Daoy (cell line): ENCODE data around the gene SLC9A3. TPM values are rescaled to one million over a fixed set of nuclear protein-coding genes. Genes with fewer than 3 reads are reported as not detected.
"Not testable (repeated sequence)": the region's sequence is repeated elsewhere in the genome, so short reads cannot be mapped to it uniquely, and the experiment has no call there.

Source experiments
- DNase-seq: peaks from one replicate; pipeline ENCODE4 v3.0.0-alpha.2; 2015; ENCODE audit warnings: low read depth
- total RNA-seq: library from RNA; depleted of rRNA; stranded (reverse); fragments of >200 nt; shearing (Covaris generic); gene quantifications from 2 replicates; pipeline ENCODE4 v1.2.3, GENCODE V29; 2014

SLC9A3 gene
- total RNA-seq, 1 experiment from 2014 or later: 2.2 TPM

DNA sequence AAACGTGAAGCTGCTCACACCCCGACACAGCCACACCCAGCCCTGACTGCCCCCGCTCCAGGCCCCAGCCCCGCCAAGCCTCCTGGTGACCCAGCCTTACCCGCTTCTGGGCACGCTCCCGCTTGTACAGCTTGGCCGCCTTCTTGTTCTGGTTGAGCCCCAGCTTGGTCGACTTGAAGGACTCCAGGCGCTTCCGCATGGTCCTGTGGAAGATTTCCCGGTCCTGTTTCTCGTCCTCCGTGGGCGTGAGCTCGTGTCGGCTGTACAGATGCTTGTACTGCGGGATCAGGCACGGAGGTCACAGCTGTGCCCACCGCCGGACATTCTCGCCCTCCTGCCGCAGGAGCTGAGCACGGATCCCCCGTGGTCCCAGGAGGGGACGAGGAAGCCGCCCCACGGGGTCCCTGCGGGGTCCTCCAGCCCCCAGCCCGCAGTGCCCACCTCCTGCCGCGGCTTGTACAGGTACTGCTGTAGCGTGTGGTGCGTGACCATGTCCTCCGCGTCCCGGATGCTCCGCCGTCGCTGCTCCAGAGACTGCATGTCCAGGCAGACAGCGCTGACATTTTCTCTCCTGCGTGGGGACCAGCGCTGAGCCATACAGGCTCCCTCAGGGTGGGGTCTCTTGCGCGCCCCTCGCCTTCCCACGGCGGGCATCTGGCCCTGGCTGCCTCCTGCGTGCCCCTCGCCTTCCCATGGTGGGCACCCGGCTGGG, 48.0 kb downstream of the SLC9A3 start:
- no peak for DNase-seq

DNA sequence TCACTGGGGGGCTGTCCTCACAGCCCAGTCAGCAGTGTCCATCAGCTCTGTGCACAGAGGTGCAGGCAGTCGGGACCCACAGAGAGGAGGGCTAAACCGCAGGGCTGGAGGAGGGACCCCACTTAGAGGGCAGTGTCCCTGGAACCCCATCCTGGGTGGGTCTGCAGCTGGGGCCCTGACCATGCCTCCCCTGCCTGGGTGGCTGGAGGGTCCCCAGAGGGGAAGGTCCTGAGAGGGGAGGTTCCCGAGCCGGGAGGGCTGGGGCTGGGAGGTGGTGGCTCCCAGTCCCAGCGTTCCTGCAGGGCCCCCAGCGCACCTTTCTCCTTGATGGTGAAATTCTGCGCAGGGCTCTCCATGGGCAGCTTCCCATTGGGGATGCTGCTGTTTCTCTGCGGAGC, 48.5 kb downstream of the SLC9A3 start:
- DNase-seq: no peak

DNA sequence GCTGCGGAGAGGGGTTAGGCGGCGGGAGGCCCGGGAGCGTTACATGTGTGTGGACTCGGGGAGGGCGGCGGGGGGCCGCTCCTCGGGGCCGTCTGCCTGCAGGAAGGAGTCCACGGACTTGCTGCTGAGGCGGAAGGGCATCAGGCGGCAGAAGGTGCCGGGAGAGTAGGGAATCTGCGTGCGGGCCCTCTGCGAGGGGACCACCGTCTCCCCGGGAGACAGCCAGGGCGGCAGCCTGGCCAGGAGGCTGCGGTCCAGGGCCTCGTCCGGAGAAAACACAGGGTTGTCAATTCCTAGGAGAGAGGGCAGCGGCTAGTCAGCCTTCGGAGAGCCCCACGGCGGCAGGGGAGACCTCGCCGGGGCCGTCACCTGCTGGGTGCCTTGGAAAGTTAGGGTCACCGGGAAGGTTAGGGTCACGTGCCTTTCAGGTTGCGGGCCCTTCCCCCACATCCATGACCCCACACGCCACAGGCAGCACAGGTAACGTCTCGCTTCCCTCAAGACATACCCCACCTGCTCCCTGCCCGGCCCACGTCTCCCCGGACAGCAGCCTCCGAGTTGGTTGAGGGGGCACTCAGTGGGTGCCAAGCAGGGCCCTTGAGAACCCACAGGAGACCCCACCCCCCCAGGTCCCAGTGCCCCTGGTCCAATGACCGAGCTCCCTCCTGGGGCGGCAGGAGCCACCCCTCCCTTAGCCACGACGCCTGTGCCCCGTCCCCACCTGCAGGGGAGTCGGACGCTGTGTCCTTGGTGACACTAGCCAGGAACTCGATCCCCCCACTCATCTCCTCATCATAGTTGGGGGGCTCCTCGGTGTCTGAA, 49.2 kb downstream of the SLC9A3 start:
- DNase-seq: no peak

DNA sequence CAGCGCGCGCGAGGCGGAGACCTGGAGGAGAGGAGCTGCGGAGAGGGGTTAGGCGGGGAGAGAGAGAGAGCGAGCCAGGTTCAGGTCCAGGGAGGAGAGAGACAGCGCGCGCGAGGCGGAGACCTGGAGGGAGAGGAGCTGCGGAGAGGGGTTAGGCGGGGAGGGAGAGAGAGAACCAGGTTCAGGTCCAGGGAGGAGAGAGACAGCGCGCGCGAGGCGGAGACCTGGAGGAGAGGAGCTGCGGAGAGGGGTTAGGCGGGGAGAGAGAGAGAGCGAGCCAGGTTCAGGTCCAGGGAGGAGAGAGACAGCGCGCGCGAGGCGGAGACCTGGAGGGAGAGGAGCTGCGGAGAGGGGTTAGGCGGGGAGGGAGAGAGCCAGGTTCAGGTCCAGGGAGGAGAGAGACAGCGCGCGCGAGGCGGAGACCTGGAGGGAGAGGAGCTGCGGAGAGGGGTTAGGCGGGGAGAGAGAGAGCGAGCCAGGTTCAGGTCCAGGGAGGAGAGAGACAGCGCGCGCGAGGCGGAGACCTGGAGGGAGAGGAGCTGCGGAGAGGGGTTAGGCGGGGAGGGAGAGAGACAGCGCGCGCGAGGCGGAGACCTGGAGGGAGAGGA, 49.9 kb downstream of the SLC9A3 start:
- not testable (repeated sequence) for DNase-seq

DNA sequence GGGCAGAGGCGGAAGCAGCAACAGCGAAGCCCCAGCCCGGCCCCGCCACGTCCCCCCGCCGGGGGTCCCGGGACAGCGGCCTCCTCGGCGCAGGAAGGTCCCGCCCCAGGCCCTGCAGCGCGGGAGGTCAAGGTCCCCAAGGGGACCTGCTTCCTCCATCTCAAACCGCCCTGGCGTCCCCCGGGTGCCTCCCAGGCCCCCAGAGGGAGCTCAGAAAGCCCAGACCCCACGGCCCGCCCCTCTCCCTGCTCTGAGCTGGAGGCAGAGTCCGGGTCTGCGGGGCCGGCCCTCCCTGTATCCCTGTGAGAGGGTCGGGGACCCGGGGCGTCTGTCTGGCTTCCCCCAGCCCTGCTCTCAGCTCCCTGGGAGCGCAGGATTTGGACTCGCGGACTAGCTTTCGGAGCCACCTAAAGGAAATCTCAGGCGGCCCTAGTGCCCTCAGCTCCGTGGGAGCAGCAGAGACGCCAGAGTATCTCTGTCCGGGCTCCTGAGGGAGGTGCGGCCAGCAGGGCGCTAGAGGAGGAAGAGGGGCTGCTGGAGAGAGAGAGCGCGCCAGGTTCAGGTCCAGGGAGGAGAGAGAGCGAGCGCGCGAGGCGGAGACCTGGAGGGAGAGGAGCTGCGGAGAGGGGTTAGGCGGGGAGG, 50.6 kb downstream of the SLC9A3 start:
- DNase-seq: peak; percentile 57

DNA sequence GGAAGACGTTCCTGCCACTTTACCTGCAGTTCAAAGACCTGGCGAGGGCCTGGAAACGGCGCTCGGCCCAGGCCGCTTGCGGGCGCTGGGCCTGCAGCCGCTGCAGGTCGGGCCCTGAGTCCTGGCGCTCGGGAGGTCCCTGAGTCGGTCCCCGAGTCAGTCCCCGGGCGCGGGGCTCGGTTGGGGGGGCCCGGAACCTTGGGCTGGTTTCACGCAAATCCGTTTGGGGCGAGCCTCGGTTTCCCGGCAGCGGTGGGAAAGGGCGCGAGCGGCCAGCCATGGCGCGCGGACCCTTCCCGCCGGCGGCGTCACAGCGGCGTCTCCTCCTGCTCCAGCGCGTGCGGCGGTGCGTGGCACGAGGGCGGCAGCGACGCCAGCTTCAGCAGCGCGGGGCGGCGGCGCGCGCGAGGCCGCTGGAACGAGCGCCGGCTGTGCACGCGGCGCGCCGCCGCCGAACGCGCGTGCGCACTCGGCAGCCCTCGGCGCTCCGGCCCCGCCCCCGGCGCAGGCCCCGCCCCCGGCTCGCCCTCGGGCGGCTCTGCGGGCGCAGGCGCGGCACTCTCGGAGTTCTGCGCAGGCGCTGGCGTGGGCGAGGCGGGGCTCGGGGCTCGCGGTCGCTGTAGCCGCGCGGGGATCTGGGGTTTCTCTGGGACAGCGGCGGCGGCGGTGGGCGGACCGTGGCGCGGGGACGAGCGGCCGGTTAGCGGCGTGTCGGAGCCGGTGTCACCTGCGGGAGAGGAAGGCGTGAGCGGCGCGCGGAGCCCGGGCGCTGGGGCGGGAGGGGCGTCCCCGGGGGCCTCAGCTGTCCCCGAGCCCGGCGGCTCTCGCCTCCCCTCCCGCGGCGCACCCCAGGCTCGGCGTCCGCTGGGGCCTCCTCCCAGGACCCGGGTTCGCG, 51.3 kb downstream of the SLC9A3 start:
- peak; percentile 90 for DNase-seq

DNA sequence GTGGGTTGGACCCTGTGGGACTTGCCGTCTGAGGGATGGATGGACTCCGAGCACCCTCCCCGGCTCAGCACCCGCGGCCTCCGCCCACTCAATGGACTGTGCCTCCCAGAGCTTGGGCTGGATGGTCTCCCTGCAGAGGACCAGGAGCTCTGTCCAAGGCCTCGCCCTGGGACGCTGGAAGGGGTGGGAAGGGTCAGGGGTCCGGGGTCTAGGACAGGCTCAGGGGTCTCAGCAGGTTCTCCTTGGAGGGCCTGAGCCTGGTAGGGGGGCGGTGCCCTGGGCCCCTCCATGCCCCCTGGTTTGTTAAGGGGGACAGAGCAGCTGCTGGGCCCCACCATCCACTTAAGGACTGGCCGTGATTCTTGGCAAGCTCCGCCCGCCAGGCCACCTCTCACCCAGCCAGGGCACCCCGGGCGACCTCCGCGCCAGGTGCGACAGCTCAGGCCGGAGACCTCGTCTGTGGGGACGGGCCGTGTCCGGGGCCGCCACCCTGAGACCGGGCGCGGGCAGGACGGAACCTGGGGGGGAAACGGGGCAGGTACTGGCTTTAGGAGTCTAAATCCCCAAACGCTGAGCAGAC, 52.1 kb downstream of the SLC9A3 start:
- DNase-seq: peak; percentile 34

DNA sequence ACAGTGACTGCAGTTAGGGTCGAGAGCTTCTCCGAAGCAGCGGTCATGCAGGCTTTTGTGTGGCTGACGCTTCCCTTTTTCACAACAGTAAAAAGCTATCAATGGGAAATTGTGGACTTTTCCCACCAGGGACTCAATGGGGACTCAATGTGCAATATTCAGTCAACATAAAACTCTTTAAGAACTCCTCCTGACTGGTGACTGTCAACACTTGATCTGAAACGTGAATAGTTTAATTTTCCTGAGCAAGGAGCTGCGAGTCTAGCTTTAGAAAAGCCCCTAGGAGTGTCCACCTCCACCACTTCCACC, 52.5 kb downstream of the SLC9A3 start:
- DNase-seq: no peak

DNA sequence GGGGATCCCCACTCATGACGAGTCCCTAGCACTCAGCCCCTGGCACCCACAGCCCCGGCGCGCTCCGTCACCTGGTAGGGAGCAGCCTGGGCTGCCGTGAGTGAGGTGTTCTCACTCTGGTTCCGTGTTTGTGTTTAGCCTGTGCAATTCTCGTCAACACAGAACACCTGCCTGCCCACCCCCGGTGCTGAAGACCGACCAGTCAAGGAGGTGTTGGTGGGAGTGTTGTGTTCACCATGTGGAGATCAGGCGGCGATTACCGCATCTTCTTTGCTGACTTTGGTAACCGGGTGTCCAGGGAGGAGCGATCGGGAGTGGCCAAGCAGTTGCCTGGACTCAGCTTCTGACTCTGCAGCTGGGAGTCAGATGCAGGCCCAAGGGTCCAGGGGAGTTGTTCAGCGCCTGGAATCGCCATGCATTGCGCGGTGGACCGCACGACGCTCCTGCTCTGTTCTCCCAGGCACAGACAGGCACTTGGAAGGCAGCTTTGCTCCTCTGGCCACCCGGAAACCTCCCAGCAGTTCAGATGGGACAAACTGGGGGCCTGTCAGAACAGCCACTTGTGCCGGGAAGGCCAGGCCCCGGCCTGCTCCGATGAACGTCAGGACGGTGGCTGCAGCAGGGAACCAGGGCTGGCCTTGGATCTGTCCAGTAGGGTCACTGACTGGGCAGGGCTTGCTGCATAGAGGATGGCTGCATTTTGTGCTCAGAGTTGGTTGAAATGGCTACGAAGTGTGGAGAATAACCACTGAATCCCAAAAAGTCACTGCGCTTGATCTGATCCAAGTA, 53.1 kb downstream of the SLC9A3 start:
- no peak for DNase-seq

DNA sequence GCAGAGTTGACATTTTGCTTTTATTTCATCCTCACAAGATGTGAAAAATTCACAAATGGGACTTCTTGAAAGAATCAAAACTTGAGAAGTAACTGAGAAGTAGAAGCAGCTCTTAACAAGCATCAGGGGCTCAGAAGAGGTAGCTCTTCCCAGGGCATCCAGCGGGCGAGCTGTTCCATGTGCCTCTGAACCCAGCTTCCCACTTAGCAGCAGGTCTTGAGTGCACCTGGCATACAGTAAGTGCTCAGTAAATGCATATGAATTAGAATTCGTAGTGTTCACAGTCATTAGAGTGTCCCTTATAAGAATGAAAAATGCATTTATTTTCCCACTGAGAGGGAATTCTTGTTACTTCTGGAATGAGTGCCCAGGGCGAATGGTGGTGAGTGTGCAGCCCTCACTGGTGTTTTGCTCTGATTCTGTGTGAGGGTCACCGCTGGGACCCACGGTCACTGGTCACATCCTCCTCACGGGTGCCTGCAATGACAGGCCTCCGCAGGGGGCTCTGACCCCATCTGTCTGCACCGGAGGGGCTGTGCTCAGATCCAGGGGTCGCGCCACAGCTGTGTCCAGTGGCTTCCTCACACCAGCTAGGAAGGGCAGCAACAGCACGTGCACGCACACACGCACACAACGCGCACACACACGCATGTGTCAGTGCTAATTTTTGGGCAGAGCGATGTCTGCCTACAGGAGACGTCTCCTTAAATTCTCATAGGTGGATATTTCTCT, 54.3 kb downstream of the SLC9A3 start:
- no peak for DNase-seq

DNA sequence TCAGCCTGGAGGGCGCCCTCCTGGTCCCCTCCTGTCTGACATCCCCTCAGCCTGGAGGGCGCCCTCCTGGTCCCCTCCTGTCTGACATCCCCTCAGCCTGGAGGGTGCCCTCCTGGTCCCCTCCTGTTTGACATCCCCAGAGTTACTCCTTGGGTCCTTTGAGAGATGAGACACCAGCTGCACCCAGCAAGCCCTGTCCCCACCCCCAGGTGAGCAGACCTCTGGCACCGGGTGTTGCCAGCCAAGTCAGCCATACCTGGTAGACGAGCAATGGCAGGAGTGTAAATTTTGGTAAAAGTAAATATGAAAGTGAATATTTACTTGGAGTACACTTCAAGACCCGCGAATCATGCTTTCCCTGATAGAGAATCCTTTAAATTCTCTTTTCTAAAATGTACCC, 55.8 kb downstream of the SLC9A3 start:
- DNase-seq: no peak

DNA sequence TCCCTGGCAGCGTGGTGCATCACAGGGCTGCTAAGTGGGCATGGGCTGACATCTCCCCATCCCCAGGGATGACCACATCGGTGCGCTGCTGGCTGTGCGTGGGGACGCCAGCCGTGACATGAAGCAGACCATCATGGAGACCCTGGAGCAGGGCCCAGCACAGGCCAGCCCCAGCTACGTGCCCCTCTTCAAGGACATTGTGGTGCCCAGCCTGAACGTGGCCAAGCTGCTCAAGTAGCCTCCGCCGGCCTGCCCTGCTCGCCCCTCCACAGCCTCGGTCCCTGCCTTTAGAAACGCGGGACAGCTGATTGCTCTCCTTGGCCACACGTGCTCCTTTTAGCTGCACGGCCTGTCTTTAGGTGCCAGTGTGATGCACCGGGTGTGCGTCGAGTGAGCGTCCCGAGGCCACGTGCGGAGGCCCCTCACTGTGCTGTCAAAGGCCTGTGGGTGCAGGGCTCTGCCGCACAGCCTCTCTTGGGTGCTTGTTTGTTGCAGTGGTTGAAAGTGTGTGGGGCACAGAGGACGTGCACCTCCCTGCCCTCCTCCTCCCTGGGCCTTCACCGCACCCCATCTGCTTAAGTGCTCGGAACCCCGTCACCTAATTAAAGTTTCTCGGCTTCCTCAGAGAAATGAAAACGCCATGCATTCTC, 57.5 kb downstream of the SLC9A3 start:
- DNase-seq: no peak

DNA sequence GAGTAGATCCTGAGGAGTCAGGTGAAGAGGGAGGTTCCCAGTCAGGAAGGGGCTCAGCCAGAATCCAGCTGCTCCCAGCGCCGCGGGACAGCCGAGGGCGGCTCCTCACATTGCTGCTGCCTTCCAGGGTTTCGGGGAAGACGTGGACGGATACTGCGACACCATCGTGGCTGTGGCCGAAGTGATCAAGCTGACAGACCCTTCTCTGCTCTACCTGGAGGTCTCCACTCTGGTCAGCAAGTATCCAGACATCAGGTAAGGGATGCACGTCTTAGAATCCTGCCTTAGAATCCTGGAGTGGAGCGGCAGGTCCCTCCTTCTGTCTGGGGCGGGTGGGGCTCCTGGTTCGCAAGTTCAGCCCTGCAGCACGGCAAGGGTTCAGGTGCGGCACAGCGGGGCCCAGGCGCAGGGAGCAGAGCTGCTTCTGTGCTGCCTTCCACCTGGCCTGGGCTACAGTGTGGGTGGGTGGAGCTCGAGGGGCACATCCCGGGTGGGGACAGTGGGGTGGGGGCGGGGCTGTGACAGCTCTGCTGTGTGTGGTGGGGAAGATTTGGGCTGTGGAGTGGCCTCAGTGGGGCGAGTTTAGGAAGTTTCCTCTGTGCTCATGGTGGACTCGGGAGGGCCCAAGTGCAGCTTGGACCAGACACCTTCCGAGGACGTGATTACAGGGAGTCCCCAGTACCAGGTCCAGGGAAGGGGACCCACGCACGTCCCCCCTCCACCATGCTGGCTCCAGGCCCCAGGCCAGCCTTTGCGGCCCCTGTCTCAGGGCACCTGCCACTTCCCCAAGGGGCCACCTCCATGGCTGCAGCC, 58.5 kb downstream of the SLC9A3 start:
- DNase-seq: no peak

DNA sequence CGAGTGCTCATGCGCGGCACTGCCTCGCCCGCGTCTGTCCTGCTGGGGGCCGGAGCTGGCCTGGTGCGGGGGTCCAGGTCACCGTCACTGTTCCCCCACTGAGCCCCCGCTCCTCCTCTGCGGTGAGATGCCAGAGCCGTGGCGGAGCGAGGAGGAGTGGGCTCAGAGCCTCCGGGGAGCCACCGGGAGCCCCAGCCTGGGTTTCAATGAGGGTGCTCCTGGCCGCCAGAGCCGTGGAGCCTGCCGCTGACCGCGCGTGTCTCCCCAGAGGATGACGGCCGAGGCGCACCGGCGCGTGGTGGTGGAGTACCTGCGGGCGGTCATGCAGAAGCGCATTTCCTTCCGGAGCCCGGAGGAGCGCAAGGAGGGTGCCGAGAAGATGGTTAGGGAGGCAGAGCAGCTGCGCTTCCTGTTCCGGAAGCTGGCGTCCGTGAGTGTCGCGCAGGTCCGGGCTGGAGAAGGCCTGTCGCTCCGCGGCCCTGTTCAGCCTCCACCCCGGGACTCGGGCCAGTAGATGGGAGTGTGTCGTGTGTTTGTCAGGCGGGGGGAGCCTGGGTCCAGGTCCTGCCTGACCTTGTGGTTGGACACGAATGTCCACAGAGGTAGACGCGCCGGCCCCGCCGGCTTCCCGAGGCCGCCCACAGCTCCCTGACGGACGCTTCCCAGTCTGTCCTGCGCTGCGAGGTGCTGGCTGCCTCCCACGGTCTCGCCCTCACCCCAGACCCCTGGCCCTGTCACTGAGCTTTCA, 59.2 kb downstream of the SLC9A3 start:
- DNase-seq: no peak

DNA sequence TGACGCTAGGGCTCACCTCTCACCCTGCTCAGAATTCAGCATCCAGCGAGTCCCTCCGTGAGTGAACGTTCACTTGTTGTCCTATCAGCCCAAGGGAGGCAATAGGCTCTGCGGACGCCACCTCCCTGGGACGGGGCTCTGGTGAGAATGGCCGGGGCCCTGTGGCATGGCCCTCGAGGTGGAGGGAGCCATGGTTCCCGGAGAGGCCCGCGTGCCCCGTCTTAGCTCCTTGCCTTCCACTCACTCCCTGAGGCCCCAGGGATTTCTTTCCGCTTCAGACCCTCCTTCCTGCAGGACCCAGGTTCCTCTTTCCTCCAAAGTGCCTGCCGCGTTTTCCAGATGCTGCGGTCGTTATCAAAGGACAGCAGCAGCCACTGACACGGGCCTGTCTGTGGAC, 59.8 kb downstream of the SLC9A3 start:
- DNase-seq: no peak

DNA sequence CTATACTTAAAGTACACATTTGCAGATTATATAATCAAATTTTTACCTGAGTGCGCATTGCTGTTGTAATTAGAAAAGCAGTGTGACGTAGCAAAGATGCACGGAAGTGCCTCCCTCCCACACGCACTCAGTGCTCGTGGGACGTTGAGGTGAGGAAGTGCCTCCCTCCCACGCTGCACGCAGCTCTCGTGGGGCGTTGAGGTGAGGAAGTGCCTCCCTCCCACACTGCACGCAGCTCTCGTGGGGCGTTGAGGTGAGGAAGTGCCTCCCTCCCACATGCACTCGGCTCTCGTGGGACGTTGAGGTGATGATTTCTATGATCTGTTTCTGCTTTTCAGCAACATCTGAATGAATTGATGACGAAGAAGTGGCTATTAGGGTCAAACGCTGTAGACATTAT, 60.3 kb downstream of the SLC9A3 start:
- DNase-seq: no peak

DNA sequence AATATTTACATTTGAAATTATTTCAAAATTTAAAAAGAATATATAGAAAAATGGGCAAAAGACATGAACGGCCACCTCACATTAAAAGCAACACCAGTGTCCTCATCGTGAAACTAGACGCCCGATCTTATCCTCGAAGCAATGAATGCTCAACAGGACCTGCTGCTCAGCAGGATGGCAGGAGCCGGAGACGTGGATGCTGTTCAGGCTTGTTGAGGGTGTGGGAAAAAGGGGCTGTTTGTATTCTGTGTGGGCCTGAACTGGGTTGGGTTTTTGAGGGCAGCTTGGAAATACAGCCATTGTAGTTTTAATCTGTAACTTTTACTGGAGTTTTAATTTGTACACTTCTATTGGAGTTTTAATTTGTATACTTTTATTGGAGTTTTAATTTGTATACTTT, 60.9 kb downstream of the SLC9A3 start:
- no peak for DNase-seq
